SHP77 (cell line): ENCODE data around the gene LONP2.
"Not testable (repeated sequence)": the region's sequence is repeated elsewhere in the genome, so short reads cannot be mapped to it uniquely, and the experiment has no call there.

Source experiments
- DNase-seq, 2 experiments: peaks; one replicate each; lab custom pipeline; 2025; lab: John Stamatoyannopoulos, UW

Gene LONP2

DNA sequence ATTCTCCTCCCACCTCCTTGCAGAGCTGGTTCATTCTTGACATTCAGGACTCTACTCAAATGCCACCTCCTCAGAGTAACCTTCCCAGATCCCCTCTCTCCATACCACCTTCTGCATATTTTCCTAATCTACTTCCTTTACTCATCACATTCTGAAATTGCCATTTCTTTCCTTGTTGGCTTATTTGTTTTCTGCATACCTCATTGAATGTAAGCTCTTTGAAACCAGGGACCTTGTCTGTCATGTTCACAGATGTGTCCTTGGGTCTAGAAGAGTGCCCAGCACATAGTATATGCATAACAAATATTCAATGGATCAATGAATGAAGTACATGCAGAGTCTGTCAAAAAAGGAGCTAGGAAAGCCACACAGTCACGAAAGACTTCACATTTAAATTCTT, 7.8 kb upstream of the LONP2 start:
- DNase-seq: no peak

GRCh38 chr16:48240147-48240546, 4.0 kb upstream of the LONP2 start:
- not testable (repeated sequence) for DNase-seq

- DNase-seq: no peak
These were observed 729 bp downstream of the LONP2 start for GRCh38 chr16:48244863-48245195.

- no peak for DNase-seq
These were observed 2.0 kb downstream of the LONP2 start for GRCh38 chr16:48246066-48246465.

- DNase-seq: no peak
These were observed 3.2 kb downstream of the LONP2 start, which contains the start of gene ABCC11 for GRCh38 chr16:48247311-48247710. ABCC11 (minus strand) TSS chr16:48247539; CDS start chr16:48231921, 15,618 bp downstream.

DNA sequence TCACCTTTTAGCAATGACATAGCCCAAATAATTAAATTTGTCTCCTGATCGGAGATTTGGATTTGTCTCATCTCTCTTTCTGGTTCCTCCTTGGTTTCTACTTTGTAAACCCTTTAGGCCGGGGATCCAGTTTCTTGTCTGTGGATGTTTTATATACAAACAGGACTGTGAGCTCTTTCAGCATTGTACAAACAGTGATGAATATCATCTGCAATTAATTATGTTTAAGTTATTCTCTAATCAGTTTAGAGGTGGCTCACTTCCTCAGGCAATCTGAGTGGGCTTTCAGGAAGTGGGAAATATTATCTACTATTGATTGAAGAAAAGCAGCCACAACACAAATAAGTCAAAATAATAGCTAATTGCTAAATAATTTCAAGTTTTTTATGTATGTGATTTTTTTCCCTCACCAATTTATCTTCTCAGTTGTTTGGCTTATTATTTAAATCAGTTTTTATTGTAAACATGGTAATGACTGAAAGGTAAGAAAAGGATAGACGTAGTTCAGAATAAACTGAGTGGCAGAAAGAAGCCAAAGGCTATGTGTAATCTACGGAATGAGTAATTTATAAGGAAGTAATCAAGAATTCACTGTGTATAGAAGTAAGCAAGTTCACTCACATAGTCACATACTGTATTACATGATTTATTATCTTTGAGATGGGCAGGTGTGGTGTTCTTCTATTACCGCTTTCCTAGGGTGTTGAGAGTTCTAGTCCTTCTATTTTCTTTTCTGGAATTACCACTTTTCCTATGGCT, 6.6 kb downstream of the LONP2 start:
- DNase-seq: no peak

GRCh38 chr16:48252013-48252412, 7.9 kb downstream of the LONP2 start:
- no peak for DNase-seq

GRCh38 chr16:48256579-48257177, 12.6 kb downstream of the LONP2 start:
- DNase-seq: no peak

DNA sequence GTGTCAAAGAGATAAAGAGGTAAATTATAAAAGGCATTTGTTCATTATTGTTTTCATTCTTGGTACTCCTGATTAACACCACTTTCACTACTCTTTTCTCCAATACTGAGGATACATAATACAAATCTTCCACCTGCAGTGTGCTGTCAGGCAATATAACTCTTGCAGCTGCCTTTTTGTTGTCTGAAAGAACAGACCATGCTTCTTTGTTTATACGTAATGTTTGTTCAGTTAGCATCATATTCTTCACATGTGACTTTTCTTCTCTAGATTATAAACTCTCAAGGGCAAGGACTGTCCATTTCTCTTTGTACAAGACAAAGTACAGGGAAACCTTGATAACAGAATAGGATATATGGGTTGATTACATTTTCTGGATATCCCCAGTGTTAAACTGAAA, 17.5 kb downstream of the LONP2 start:
- no peak for DNase-seq

DNA sequence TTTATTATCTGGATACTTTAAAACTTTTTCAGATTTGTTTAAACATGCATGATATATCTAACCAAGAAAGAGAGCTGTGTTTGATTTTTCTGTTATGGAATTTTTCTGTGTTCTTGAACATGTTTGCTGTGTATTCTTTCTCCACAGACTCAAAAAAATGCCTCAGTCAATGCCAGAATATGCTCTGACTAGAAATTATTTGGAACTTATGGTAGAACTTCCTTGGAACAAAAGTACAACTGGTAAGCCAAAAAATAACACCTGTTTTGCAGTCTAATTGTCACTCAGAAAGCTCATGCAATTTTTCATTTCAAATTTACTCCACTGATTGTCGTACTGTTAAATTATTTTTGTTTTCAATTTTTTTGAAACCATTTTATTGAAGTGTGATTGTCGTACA, 18.5 kb downstream of the LONP2 start:
- no peak for DNase-seq

- no peak for DNase-seq
These were observed 24.9 kb downstream of the LONP2 start for GRCh38 chr16:48269011-48269410.

- DNase-seq: no peak
These were observed 27.6 kb downstream of the LONP2 start for GRCh38 chr16:48271728-48272127.

DNA sequence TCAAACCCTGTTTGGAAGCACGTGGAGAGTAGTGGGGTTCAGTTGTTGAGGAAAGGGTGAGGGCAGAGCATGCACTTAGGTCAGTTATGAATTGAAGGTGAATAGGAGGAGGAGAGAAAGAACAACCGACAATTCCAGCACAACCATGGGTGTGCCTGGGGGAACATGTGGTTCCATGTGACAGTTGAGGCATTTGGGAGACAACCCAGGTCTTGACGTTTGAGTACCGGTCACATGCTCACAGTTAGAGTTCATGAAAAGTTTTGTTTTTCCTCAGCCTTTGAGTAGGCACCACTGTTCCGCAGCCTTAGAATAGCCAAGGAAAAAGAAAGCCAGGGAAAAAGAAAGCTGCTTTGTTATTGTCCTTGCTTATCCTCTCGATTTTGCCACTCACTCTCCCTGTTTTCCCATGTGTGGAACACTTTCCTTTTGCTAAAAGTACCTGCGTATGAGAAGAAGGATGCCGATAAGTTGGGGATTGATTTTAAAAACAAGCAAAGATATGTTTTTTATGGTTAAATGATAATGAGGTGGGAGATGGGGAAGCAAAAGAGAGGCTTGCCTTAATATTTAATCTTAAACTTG, 28.8 kb downstream of the LONP2 start:
- DNase-seq: no peak

DNA sequence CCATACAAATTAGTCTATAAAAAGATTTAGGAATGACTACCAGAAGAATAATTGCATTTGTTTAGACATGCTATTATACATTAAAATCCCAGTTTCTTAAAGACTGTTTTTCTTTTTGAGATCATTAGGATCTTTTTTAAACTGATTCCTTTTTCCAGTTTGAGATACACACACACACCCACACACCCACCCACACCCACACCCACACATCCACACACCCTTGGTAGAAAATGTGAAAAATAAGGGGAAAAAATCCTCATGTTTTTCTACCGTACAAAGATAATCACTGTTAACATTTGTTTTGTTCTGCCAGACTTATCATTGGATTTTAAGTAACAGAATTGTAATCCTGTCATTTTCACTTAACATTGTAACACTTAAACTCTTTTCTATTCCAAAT, 30.4 kb downstream of the LONP2 start:
- no peak for DNase-seq

DNA sequence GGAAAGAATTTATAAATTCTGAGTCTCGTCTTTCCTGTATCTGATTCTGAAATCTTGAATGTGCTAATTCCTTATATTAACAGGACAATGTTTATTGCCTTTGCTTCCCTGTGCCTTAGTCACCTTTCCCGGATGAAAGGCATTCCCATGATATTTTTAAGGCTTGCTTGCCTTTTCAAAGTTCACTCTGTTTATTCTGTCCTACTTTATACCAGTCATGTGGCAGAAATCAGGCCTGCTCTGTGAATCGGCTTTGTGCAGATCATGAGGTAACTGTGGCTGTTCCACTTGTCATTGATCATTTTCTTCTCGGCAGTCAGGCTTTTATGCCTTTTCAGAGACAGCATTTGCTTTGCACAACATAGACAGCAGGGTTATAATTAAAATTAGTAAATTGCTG, 32.0 kb downstream of the LONP2 start:
- DNase-seq: no peak

DNA sequence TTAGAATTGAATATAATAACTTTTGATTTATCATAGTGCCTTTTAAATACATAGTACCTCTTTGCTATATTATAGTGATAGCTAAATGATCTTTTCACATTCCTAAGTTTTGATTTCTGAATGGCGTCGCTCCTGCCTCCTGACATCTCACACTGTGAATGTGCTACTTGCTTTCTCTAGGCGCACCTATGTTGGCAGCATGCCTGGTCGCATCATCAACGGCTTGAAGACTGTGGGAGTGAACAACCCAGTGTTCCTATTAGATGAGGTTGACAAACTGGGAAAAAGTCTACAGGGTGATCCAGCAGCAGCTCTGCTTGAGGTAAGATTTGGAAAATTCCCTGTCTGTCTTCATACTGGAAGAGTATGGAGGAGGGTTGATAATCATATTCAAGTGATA, 33.1 kb downstream of the LONP2 start:
- DNase-seq: no peak

- no peak for DNase-seq
These were observed 35.1 kb downstream of the LONP2 start for GRCh38 chr16:48279199-48279598.

- no peak for DNase-seq
These were observed 36.4 kb downstream of the LONP2 start for GRCh38 chr16:48280546-48280945.

GRCh38 chr16:48282636-48283263, 38.6 kb downstream of the LONP2 start:
- DNase-seq: no peak

- no peak for DNase-seq
These were observed 40.8 kb downstream of the LONP2 start for GRCh38 chr16:48284772-48285409.

DNA sequence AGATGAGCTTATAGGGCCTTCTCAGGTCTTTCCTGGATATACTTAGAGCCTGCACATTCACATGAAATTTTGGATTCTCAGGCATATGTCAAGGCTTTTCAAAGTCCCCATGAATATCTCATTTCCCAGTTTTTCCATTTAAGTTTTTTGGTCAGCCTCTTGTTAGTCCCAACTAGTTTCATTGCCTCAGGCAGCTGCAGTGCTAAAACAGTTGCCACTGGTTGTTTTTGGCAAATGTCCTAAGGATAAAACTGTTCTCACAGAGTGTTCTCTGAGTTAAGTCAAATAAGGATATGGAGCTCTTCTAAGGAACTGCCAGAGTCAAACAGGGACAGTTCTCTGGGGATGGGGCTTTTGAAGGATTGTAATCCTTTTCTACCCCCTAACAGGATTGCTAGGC, 43.1 kb downstream of the LONP2 start:
- no peak for DNase-seq

- DNase-seq: no peak
These were observed 47.2 kb downstream of the LONP2 start for GRCh38 chr16:48291303-48291702.

- DNase-seq: no peak
These were observed 47.7 kb downstream of the LONP2 start for GRCh38 chr16:48291754-48292153.
